ENCODE data around the gene ATP10A.

Gene ATP10A

DNA sequence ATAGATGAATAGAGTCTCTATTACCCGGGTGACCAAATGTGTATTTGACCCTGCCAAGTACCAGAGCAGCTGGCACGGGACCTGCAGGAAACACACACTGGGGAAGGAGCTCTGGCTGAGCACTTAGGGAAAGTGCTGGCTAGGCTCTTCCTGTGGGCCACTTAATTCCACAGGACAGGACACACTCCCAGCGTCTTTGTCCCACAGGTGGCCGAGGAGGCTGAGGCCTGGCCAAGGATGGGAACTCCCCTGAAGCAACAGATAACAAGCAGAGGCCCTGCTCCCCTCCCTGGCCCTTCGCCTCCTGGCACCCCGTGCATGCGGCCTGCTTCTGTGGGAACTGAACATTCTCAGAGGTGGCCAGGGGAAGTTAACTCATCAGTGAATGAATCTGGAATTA is 180.8 kb downstream of the ATP10A start:
- Histone ChIP-seq H3K4me3 (no peak overlapping the region), H3K27ac (peak overlapping the region; percentile 58 to 85)
- no peak for TF ChIP-seq CTCF (IDR thresholded peaks at IDR 0.05)
- peak; percentile 84 for DNase-seq (ENCODE audit: low spot score)

DNA sequence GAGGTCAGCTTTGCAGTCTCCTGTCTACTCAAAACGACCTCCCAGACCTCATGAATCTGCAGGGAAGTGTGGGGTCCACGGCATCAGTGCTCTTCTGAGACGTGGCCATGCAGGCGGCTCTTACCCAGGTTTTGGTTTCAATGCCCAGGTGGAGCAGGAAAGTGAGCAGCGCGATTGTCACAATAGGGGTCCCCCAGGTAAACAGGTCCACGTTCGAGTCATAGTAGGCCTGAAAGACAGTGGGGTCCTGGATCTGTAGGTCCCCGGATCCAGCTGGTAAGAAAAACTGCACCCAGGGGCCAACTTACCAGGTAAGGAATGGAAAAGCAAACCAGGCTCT is 182.5 kb downstream of the ATP10A start:
- H3K27ac ChIP-seq = no peak overlapping the region
- no peak for TF ChIP-seq CTCF (IDR thresholded peaks at IDR 0.05)
- peak; percentile 65 for DNase-seq (ENCODE audit: low spot score)
- no peak overlapping the region for H3K4me3 ChIP-seq

GRCh38 chr15:25679964-25680685 is 183.0 kb downstream of the ATP10A start:
- DNase-seq (ENCODE audit: low spot score) = peak; percentile 64
- H3K27ac ChIP-seq = peak overlapping the region in 1 of 2 donors; percentile 33
- TF ChIP-seq CTCF (IDR thresholded peaks at IDR 0.05) = no peak

GRCh38 chr15:25679492-25679891 is 183.6 kb downstream of the ATP10A start:
- DNase-seq (ENCODE audit: low spot score) = peak; percentile 57
- Histone ChIP-seq H3K27ac (peak overlapping the region; percentile 33 to 35), H3K4me3 (no peak overlapping the region)
- TF ChIP-seq CTCF (IDR thresholded peaks at IDR 0.05) = no peak

More at GRCh38 chr15:25679964-25680685, 183.0 kb downstream of the ATP10A start:
- no peak overlapping the region for H3K4me3 ChIP-seq

DNA sequence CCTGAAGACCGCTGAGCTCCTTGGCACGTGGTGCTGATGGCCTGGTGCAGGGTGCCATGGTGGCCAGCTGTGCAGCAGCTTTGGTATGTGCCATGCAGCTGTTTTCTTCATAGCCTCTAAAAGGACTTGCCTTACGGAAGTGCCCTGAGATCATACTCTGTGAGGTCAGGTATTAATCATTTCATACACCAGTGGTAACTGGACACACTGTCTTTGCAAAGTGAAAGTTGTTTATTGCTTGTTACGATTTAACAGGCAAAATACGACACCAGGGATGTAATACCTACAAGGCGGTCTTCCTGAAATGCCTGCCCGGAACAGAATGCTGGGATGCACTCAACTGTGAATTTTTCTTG is 184.6 kb downstream of the ATP10A start:
- no peak for TF ChIP-seq CTCF (IDR thresholded peaks at IDR 0.05)
- peak overlapping the region; percentile 25 to 57 for H3K27ac ChIP-seq
- H3K4me3 ChIP-seq = no peak overlapping the region
- no peak for DNase-seq (ENCODE audit: low spot score)

- peak overlapping the region; percentile 25 to 57 for H3K27ac ChIP-seq
- TF ChIP-seq CTCF (IDR thresholded peaks at IDR 0.05) = no peak
- no peak overlapping the region for H3K4me3 ChIP-seq
- DNase-seq (ENCODE audit: low spot score) = peak; percentile 67
Observed at GRCh38 chr15:25677719-25678499, 185.2 kb downstream of the ATP10A start.

GRCh38 chr15:25676070-25676469 is 187.1 kb downstream of the ATP10A start:
- no peak for TF ChIP-seq CTCF (IDR thresholded peaks at IDR 0.05)
- H3K27ac ChIP-seq = peak overlapping the region; percentile 81 to 83
- peak; percentile 53 for DNase-seq (ENCODE audit: low spot score)
- H3K4me3 ChIP-seq = no peak overlapping the region
